Motor neuron (in vitro differentiated cells): ENCODE measurements around the gene ANKHD1. TPM values are rescaled to one million over a fixed set of nuclear protein-coding genes. Genes with fewer than 3 reads are reported as not detected.

Source experiments
- ATAC-seq, 8 experiments: fragments of 200-7000 bp; cut with Tn5 transposase; replicated peaks in 6 of 8; 2 replicates each; pipeline ENCODE4 v1.8.0; 2021; ENCODE audit warnings: mild to moderate bottlenecking in 8 of 8, moderate library complexity in 8 of 8
- H3K27ac ChIP-seq, 2 donors: fragments of 250-450 bp; sonication (Bioruptor Pico); 2 replicates each; pipeline ENCODE4 v1.9.0; 2021; ENCODE audit warnings: antibody characterized with exemption in 2 of 2, mild to moderate bottlenecking in 2 of 2, moderate library complexity in 1 of 2
- H3K4me1 ChIP-seq, 2 donors: fragments of 250-450 bp; sonication (Bioruptor Pico); replicated peaks in 1 of 2; 2 replicates each; pipeline ENCODE4 v1.6.1; 2021; ENCODE audit warnings: antibody characterized with exemption in 2 of 2, mild to moderate bottlenecking in 2 of 2, moderate library complexity in 1 of 2
- H3K4me3 ChIP-seq, 5 donors: fragments of 250-450 bp; sonication (Bioruptor Pico); 2 replicates each; pipeline ENCODE4 v1.9.0; 2021; ENCODE audit warnings: antibody characterized with exemption in 5 of 5, mild to moderate bottlenecking in 5 of 5, moderate library complexity in 4 of 5
- WGBS, 10 experiments: fragments of 450-650 bp; shearing (Covaris generic); methylation state at CpG; one replicate each; pipeline ENCODE4 v1.0.0; 2022; 5-methylcytosine and 5-hydroxymethylcytosine counted together
- in situ Hi-C, 9 experiments: fragments of 400-800 bp; cut with MboI; loops; one replicate each; pipeline ENCODE4 v1.15.0; 2021; ENCODE audit warnings: low sequenced_read_pairs in 9 of 9, low pct_unique_long_range_greater_than_20kb in 2 of 9; ENCODE audit not compliant: unreplicated experiment in 9 of 9
- total RNA-seq, 8 experiments: library from RNA; unstranded; fragments of 300-600 nt; gene quantifications; 2 replicates each; pipeline versions ENCODE4 v1.2.3 to v1.2.4, GENCODE V29; 2022

ANKHD1 gene
- total RNA-seq, 8 experiments from 2014 or later: 37.0 to 110 (median 62.8) TPM

DNA sequence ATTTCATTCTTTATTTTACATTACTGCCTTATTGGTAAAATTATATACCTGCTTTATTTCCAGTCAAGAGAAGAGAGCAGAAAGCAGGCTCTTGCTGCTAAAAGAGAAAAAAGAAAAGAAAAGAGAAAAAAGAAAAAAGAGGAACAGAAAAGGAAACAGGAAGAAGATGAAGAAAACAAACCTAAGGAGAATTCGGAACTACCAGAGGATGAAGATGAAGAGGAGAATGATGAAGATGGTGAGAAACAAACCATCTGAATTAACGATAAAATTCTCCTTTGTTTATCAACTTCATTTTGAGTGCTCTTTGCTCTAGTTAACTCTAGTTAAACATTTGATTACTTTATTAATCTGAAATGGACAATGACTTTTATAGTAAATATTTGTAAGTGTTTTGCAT, 122.4 kb downstream of the ANKHD1 start:
- H3K4me1 ChIP-seq: no peaks in the 10 kb centered on the region
- 88 to 100% (median 94%) methylated on average over 2 of the region's 2 CpGs for WGBS, 10 experiments
- no peak overlapping the region for H3K4me3 ChIP-seq
- no peak overlapping the region for H3K27ac ChIP-seq
- ATAC-seq: no peak
- in situ Hi-C loops: no loop called here

DNA sequence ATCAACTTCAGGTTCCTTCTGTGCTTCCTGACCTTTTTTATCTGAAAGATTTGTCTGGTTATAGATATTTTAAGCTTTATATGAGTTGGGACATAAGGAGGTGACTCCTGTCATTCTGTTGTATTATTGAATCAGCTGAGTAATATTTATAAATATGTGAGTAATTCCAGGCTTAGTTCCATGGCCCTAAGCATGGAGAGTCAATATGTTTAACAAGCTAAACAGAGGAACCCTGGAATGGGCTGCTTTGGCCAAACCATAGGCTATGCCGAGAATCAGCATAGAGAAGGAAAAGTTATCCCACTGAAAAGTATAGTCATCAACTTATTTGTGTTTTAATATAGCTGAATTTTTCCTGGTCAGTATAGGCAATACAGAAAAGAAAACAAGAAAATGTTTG, 138.6 kb downstream of the ANKHD1 start:
- no peak for ATAC-seq
- no peaks in the 10 kb centered on the region for H3K4me1 ChIP-seq
- in situ Hi-C loops: loop anchor here in 1 of 9 experiments (25.0 kb wide), 1 partner anchor 103 kb away; no protein-coding TSS in a partner anchor
- WGBS, 10 experiments: 88 to 100% (median 100%) methylated on average over 1 of the region's 1 CpG; no CpG with 5 or more reads in 1 of the 10 experiments
- no peak overlapping the region for H3K27ac ChIP-seq
- H3K4me3 ChIP-seq: no peak overlapping the region

DNA sequence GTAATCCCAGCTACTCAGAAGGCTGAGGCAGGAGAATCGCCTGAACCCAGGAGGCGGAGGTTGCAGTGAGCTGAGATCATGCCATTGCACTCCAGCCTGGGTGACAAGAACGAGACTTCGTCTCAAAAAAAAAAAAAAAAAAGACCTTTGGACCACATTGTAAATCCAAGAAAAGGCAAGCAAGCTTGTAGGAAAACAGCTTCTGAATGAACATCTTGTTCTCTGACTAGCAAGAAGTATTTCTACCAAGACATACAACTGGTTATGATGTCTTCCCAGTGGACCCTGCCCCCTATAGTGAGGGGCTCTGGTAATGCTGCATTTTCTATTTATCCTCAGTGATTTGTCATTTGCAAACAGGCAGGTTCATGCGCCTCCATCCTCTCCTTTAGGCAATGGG, 141.3 kb downstream of the ANKHD1 start:
- WGBS, 10 experiments: 91 to 100% (median 98%) methylated on average over 1 to 5 of the region's 5 CpGs; no CpG with 5 or more reads in 2 of the 10 experiments
- ATAC-seq: no peak
- H3K27ac ChIP-seq: no peak overlapping the region
- in situ Hi-C loops: loop anchor here in 1 of 9 experiments (25.0 kb wide), 1 partner anchor 106 kb away; no protein-coding TSS in a partner anchor
- no peak overlapping the region for H3K4me3 ChIP-seq
- H3K4me1 ChIP-seq: peaks cover 10 to 11% of the 10 kb centered on the region in 2 donors

DNA sequence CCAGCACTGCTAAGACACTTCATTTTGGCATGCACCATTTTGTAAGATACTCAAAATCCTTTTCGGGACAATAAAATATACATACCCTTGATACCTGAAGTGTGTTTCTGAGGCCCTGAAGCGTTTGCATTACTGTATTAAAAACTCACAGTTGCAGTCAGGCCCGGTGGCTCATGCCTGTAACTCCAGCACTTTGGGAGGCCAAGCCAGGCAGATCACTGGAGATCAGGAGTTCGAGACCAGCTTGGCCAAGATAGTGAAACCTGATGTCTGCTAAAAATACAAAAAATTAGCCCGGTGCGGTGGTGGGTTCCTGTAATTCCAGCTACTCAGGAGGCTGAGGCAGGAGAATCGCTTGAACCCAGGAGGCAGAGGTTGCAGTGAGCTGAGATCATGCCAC, 143.4 kb downstream of the ANKHD1 start:
- in situ Hi-C loops: loop anchor here in 1 of 9 experiments (25.0 kb wide), 1 partner anchor 108 kb away; no protein-coding TSS in a partner anchor

DNA sequence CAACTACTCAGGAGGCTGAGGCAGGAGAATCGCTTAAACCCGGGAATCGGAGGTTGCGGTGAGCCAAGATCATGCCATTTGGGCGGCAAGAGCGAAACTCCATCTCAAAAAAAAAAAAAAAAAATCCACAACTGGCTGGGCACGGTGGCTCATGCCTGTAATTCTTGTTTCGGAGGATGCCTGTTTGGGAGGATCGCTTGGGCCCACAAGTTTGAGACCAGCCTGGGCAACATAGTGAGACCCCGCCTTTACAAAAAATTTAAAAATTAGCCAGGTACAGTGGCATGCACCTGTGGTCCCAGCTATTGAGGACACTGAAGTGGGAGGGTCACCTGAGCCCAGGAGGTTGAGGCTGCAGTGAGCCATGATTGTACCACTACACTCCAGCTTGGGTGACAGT, 144.0 kb downstream of the ANKHD1 start:
- Histone ChIP-seq H3K27ac (no peak overlapping the region), H3K4me1 (peaks cover 12 to 16% of the 10 kb centered on the region in 2 donors), H3K4me3 (no peak overlapping the region)
- in situ Hi-C loops: loop anchor here in 1 of 9 experiments (25.0 kb wide), 1 partner anchor 108 kb away; no protein-coding TSS in a partner anchor
- no peak for ATAC-seq
- 82 to 100% (median 100%) methylated on average over 1 to 10 of the region's 10 CpGs; no CpG with 5 or more reads in 3 of the 10 experiments for WGBS, 10 experiments

More for the DNA sequence above, 143.4 kb downstream of the ANKHD1 start:
- no peak for ATAC-seq
- Histone ChIP-seq H3K4me3 (no peak overlapping the region), H3K27ac (no peak overlapping the region), H3K4me1 (peaks cover 12 to 16% of the 10 kb centered on the region in 2 donors)
- 94 to 100% (median 100%) methylated on average over 2 to 5 of the region's 7 CpGs; no CpG with 5 or more reads in 2 of the 10 experiments for WGBS, 10 experiments

DNA sequence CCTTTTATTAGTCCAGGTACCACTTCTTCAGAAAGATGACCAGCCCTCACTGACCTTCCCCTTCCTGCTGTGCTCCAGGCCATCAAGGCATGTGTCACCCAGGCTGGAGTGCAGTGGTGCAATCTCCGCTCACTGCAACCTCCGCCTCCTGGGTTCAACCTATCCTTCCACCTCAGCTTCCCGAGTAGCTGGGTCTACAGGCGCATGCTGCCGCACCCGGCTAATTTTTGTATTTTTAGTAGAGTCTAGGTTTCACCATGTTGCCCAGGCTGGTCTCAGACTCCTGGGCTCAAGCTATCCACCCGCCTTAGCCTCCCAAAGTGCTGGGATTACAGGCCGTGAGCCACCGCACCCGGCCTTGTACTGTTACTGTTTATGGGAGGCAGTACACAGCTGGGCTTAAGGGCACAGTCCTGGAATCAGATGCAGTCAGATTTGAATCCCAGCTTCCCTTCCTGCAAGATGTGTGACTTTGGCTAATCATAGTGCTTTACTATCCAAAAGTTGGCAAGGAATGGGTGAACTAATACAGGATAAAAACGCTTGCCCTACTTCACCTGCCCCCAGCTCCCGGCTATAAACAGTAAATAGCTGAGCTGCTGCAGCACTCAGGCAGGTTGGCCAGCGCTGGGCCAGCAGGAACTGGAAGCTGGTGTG, 145.3 kb downstream of the ANKHD1 start:
- in situ Hi-C loops: loop anchor here in 1 of 9 experiments (25.0 kb wide), 1 partner anchor 110 kb away; no protein-coding TSS in a partner anchor
- peak overlapping the region; percentile 0 to 33 (median 29) for H3K4me3 ChIP-seq
- ATAC-seq: peak; percentile 18 to 41 (median 28)
- peak overlapping the region; percentile 12 to 60 for H3K27ac ChIP-seq
- peaks cover 12 to 16% of the 10 kb centered on the region in 2 donors for H3K4me1 ChIP-seq
- 0 to 86% (median 53%) methylated on average over 1 to 8 of the region's 13 CpGs; no CpG with 5 or more reads in 3 of the 10 experiments for WGBS, 10 experiments

DNA sequence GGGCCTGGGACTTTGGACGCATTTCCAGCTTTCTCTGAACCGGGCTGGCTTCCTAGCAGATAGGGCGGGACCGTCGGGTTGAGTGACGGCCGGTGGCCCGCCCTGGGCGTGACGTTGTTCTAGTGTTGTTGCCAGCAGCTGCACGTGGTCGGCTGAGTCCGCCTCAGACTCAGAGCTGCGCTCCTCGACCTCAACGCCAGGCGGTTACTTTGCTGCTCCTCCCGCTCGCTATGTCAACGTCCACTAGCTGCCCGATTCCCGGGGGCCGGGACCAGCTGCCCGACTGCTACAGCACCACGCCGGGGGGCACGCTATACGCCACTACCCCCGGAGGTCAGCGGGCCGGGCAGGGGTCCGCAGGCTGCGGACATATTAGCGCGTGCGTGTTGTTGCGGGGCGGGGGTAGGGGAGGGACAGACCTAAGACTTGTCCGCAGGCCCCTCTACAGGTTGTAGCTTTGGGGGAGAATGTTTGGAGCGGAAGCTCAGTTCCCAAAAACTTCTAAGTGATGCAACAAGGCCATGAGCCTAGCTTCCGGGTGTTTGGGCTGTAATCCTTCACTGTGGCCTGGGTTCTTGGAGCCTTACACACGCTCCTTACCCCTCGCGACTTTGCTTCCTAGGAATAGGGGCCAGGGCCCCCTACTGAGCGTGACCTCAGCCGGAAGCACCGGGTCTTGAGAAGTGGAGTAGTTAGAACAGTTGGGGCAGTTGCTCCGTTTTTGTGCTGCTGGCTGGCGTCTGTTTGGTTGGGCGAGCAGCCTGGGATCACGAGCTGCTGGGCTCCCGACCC, 146.1 kb downstream of the ANKHD1 start, which contains the start of gene EIF4EBP3:
Gene EIF4EBP3 (plus strand): TSS at position 155 of the 792 bp plus-strand sequence. CDS start 76 bp downstream, at position 231.
- 2 to 22% (median 13%) methylated on average over 4 to 14 of the region's 52 CpGs; no CpG with 5 or more reads in 4 of the 10 experiments for WGBS, 10 experiments
- in situ Hi-C loops: loop anchor here in 1 of 9 experiments (25.0 kb wide), 1 partner anchor 110 kb away; no protein-coding TSS in a partner anchor
- Histone ChIP-seq H3K4me3 (peak within 1 kb of the TSS; percentile 10 to 33 (median 29)), H3K27ac (peak within 1 kb of the TSS; percentile 43 to 73), H3K4me1 (peaks cover 12 to 16% of the 10 kb centered on the region in 2 donors)
- peak; percentile 76 to 96 (median 94) for ATAC-seq

DNA sequence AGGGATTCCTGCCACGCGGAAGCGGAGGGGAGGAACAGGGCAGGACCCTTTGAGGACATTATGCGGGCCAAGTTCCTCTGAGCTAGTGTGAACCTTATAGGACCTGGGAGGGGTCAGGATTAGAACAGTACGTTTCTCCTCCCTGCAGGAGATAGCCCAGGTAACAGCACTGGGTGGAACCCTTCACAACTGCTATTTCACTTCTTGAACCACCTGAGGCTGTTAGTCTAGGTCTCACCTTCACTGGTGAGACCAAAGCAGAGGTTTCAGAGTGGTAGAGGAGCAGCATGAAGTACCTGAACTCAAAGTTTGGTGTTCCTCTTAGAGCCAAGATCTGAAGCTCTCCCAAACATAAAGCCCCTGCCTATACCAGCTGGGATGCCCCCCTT, 146.7 kb downstream of the ANKHD1 start:
- H3K27ac ChIP-seq: peak overlapping the region; percentile 43 to 73
- peaks cover 12 to 16% of the 10 kb centered on the region in 2 donors for H3K4me1 ChIP-seq
- peak overlapping the region in 2 of 5 donors; percentile 31 to 33 for H3K4me3 ChIP-seq
- WGBS, 10 experiments: 45 to 58% (median 52%) methylated on average over 3 to 5 of the region's 5 CpGs; no CpG with 5 or more reads in 7 of the 10 experiments
- in situ Hi-C loops: loop anchor here in 1 of 9 experiments (25.0 kb wide), 1 partner anchor 111 kb away; no protein-coding TSS in a partner anchor
- ATAC-seq: peak in 3 of 8 experiments; percentile 2 to 29 (median 18)

DNA sequence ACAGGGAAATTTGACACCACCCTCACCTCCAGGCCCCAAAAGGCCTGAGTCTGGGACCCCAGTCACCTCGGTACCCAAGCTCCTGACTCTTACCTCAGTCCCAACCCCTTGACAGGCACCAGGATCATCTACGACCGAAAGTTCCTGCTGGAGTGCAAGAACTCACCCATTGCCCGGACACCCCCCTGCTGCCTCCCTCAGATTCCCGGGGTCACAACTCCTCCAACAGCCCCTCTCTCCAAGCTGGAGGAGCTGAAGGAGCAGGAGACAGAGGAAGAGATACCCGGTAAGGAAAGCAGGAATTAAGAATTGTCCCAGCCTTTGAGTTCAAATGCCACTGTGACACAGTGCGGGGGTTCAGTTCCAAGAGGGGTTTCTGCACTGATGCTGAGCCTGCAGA, 147.2 kb downstream of the ANKHD1 start:
- H3K4me1 ChIP-seq: peaks cover 12 to 16% of the 10 kb centered on the region in 2 donors
- 100% methylated on average over 1 to 2 of the region's 7 CpGs; no CpG with 5 or more reads in 8 of the 10 experiments for WGBS, 10 experiments
- in situ Hi-C loops: loop anchor here in 1 of 9 experiments (25.0 kb wide), 1 partner anchor 111 kb away; no protein-coding TSS in a partner anchor
- peak overlapping the region in 1 of 2 donors; percentile 73 for H3K27ac ChIP-seq
- no peak for ATAC-seq
- H3K4me3 ChIP-seq: no peak overlapping the region

DNA sequence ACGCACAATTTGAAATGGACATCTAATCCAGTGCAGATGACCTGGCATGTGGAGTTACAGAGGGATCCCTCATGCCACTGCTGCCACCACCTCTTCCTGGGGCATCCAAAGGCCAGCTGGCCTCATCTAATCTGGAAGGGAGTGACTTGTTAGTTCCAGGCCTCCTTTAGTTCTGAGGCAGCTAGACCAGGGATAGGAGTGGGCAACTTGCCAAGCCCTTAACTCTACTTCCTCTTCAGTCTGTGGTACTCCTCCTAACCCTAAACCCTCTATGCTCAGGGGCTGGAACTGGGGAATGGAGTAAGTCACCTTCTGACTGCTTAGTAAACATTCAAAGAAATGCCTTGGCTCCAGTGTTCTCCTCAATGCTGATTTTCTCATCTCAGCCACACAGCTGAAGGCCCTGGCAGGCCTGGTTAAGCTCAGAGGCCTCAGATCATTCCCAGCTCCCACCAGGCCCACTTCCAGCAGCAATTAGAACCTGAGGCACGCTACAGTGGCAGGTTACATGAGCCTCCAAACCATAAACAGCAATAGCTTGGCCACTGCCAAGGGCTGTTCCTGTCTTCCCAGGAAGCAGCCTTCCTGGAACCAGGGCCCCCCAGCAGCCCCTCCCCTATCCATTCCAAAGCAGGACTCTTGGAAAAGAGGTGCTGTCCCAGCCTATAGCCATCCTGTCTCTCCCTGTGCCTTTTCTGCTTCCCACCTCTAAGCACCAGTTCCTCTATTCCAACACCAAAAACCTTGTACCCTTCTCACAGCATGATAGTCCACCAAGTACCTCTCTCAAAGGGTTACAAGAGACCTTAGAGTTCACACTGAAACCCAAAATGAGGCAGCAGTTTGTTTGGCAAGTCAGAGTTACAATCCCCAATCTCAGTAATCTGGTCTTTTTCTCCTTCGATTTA, 147.9 kb downstream of the ANKHD1 start:
- WGBS, 10 experiments: 67 to 100% (median 86%) methylated on average over 1 to 3 of the region's 3 CpGs; no CpG with 5 or more reads in 3 of the 10 experiments
- peaks cover 12 to 16% of the 10 kb centered on the region in 2 donors for H3K4me1 ChIP-seq
- no peak overlapping the region for H3K27ac ChIP-seq
- peak in 1 of 8 experiments; percentile 1 for ATAC-seq
- in situ Hi-C loops: loop anchor here in 3 of 9 experiments (25.0 kb wide), 3 partner anchors 112 to 138 kb away; partner anchors contain the start of genes DND1 (in 2 of the 3), WDR55 (in 2 of the 3), HARS1 (in 1 of the 3) and HARS2 (in 1 of the 3)
- H3K4me3 ChIP-seq: no peak overlapping the region
